ENCODE measurements around the gene FPGS.

FPGS gene

DNA sequence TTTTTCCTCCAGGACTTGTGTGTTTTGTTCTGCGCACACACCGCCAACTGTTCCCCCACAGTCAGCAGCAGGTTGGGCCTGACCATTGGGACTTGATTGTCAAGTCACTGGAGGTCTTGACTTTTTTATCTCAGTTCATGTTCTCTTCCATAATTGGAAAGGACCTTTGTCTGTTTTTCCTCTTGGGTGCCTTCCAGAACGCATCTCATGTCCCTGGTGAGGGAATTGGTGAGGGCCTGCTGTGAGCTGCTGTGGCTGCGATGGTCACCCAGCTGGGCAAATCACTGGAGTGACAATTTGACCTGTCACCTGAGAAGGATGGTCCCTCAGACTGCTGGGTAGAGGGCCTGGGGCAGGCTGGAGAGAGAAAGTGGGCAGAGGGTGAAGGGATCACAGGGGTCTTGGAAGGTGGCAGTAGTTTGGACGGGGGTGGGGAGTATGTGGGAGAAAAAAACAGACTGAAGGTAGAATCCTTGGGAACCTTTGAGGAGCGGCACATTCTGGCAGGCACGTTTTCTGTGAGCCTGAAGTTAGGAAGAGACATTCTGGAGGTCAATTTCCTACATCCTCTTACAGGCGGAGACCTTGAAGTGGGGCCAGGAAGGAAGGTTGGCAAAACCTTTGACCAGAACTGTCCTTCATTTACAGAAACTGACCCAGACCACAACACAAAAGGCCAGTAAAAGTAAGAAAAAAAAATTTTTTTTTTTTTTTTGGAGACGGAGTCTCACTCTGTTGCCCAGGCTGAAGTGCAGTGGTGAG lies 12.4 kb upstream of the FPGS start:
- DNase-seq = no peak

DNA sequence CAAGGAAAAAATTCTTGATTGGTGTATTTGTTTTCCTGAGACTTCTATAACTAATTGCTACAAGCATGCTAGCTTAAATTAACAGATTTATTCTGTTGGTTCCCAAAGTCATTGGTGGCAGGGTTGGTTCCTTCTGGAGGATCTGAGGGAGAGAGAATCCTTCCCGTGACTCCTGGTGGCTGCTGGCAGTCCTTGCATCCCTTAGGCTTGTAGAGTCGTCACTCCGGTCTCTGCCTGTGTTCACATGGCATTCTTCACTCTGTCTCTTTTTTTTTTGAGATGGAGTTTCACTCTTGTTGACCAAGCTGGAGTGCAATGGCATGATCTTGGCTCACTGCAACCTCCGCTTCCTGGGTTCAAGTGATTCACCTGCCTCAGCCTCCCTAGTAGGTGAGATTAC lies 11.6 kb upstream of the FPGS start:
- no peak for DNase-seq

- DNase-seq = no peak
Measured at GRCh38 chr9:127792417-127793031, 10.2 kb upstream of the FPGS start.

GRCh38 chr9:127793093-127793708 lies 9.5 kb upstream of the FPGS start:
- no peak for DNase-seq

DNA sequence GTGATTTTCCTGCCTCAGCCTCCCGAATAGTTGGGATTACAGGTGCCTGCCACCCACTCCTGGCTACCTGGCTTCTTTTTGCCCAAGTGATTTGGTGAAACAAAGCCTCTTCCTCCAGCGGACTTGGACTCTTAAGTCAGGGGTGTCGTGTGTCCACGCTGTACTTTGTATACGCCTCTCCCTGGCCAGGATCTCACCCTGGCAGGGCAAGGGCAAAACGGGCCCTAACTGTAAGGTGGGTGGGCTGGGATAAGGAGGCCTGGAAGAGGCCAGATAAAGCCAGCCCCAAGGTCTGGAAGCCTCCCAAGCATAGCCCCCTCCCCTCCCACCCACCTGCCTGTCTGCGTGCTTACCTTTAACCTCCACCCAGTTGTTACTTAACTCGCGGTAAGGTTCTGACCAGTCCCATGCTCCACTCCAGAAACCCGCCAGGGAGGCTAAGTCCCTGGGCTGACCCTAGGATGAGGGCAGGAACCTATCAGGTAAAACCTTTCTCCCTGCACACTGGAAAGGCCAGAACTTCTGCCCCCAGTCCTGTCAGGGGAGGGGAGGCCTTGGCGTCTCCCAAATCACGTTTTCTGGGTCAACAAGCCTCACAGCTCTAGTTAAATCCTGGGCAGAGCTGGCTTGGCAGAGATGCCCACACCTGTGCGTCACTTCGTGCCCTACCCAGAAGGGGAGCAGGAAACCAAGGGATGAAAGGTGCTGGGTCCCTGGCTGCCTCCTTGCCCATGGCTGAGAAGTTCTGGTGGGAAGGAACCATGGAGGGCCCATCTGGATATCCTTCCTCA lies 8.5 kb upstream of the FPGS start:
- no peak for DNase-seq

- DNase-seq = no peak
Measured at GRCh38 chr9:127796225-127796813, 6.4 kb upstream of the FPGS start.

DNA sequence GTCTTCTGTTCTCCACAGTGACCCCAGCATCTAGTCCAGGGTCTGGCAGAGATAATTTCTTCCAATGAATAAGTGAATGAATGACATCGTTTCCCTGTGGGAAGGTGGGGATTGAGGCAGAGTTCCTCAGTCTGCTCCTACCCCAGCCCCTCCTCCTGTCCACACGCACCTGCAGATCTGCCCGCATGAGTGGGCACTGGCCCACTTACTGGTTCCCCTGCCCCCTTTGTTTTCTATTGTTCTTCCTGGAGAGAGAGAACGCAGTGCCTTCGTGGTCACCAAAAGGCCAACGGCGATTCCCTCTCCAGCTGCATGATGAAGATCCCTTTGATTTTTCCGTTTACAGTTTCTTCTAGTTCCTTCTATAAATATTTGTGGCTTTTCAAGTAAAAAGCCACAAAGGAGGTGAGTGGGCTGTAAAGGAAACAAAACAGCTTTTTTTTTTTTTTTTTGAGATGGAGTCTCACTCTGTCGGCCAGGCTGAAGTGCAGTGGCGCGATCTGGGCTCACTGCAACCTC lies 5.8 kb upstream of the FPGS start:
- no peak for DNase-seq

GRCh38 chr9:127801955-127802575 lies 617 bp upstream of the FPGS start:
- no peak for DNase-seq

- DNase-seq = no peak
Measured at GRCh38 chr9:127803507-127804352, 1.0 kb downstream of the FPGS start.

DNA sequence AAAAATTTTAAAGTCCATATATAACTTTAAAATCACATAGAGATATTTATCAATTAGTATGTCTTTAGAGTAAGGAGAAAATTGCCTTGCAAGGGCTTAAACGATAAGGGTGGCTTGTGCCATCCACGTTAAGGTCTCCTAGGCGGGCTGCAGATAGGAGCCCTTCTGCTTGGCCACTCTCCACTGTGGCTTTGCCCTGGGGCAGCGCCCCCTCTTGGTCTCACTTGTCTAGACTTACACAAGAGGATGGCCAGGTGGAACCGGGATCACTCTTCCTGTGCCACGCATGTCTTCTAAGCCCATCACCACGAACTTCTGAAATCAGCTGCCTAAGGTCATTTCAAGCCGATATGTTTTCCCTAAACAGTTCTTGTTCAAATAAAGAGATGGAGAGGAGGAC lies 2.9 kb downstream of the FPGS start:
- peak; percentile 39 to 40 for DNase-seq

GRCh38 chr9:127806871-127807270 lies 4.2 kb downstream of the FPGS start:
- no peak for DNase-seq

- no peak for DNase-seq
Measured at GRCh38 chr9:127808347-127809001, 5.8 kb downstream of the FPGS start.

DNA sequence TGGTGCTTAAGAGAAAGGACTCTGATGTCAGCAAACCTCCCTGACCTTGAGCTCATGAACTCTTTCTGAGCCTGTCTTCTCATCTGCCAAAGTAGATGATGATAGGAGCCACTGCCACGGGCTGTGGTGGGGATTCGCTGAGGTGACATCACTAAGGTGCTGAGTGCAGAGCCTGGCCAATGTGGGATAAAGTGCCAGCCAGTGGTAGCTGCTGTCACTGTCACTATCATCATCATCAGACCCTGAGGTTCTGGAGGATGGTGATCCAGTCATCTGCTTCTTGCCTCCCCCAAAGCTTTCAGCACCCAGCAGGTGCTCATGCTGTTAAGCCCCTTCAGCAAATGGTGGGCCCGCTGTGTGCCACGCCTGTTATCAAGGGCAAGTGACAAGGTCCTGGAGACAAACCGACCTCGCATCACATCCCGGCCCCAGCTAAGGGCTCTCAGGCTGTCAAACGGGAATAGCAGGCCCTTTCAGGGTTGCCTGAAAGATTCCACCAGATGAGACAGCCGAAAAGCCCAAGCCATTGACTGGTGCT lies 6.4 kb downstream of the FPGS start:
- no peak for DNase-seq

DNA sequence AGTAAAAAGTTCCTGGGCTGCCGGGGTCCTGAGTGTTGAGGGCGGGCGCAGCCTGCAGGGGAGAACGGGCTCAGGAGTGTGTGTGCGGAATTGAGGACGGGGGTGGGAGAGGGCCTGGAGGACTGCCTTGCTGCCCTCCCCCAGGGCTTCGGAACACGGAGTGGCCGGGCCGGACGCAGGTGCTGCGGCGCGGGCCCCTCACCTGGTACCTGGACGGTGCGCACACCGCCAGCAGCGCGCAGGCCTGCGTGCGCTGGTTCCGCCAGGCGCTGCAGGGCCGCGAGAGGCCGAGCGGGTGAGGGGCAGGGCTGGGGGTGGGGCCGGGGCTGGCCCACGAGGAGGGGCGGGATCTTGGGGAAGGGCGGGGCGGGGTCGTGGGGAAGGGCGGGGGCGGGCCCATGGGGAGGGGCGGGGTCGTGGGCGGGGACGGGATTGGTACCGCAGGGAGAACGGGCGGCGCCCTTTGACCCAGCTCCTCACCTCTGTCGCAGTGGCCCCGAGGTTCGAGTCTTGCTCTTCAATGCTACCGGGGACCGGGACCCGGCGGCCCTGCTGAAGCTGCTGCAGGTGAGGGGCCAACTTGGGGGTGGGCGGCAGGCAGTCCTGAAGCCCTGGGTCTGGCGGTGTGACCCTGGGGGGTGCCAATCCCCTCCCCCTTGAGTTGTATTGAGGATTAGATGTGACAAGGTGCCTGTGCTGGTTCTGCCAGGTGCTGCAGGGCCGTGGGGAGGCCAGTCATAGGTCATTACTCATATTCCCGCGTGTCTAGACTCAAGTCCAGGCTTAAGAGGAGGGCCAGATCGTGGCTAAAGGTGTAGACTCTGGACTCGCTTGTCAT lies 7.1 kb downstream of the FPGS start:
- DNase-seq = no peak

DNA sequence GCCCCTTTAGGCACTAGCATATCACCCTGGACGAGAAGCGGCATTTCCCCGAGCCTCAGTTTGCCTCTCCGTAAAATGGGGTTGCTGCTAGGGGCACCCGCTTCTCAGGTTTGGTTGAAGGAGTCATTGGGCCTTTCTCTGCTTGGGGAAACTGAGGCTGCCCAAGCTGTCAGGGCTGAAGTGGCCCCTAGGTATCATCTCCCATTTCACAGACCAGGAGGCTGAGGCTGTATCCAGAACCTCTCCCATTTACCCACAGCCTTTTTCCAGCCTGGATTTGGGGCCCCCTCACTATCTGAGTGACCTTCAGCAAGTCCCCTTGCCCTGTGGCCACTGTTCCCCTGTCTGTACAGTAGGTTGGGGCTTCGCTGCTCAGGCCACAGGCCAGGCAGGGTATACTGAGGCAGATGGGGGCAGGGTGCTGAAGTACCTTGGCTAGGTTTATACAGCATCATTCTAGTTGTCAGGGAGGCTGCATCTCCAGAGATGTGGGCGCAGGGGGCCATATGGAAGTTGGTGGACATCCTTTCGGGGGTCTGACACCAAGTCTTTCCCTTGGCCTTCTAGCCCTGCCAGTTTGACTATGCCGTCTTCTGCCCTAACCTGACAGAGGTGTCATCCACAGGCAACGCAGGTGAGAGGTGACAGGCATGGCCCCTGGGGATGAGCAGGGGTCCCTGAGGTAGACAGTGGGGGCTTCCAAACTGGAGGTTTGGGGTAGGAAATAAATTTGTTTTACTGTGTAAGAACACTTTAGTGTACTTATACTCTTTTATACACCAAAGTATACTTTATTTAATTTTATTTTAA lies 7.9 kb downstream of the FPGS start:
- no peak for DNase-seq

DNA sequence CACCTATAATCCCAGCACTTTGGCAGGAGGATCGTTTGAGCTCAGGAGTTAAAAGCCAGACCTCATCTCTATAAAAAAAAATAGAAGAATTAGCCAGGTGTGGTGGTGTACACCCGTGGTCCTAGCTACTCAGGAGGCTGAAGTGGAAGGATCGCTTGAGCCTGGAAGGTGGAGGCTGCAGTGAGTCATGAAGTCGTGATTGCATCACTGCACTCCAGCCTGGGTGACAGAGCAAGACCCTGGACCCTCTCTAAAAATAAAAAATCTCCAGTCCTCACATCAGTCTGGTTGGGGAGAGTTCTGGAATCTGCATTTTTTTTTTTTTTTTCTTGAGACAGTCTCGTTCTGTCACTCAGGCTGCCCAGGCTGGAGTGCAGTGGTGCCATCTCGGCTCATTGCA lies 9.3 kb downstream of the FPGS start:
- DNase-seq = no peak

DNA sequence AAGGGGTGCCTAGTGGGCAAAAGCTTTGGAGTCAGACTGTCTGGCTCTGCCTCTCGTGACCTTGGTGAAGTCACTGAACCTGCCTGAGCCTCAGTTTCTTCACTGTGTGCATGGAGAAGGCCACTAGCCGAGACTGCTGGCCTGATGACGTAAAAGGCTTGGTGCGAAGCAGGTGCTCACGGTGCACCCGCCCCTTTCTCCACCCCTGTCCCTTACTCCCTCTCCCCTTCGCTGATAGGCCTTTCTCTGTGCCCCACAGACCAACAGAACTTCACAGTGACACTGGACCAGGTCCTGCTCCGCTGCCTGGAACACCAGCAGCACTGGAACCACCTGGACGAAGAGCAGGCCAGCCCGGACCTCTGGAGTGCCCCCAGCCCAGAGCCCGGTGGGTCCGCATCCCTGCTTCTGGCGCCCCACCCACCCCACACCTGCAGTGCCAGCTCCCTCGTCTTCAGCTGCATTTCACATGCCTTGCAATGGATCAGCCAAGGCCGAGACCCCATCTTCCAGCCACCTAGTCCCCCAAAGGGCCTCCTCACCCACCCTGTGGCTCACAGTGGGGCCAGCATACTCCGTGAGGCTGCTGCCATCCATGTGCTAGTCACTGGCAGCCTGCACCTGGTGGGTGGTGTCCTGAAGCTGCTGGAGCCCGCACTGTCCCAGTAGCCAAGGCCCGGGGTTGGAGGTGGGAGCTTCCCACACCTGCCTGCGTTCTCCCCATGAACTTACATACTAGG lies 10.4 kb downstream of the FPGS start:
- DNase-seq = no peak

DNA sequence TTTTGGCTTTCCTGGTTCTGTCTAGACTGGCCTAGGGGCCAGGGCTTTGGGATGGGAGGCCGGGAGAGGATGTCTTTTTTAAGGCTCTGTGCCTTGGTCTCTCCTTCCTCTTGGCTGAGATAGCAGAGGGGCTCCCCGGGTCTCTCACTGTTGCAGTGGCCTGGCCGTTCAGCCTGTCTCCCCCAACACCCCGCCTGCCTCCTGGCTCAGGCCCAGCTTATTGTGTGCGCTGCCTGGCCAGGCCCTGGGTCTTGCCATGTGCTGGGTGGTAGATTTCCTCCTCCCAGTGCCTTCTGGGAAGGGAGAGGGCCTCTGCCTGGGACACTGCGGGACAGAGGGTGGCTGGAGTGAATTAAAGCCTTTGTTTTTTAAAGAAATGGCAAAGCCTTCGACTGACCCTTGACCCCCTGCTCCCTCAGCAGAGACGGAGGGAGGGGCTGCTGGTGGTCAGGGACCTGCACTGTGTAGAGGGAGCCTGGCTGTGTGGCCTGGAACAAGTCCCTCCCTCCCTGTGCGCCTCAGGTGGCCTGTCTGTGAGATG lies 11.1 kb downstream of the FPGS start:
- no peak for DNase-seq
